HepG2 (cell line): ENCODE data around the gene SLC25A45. TPM values are rescaled to one million over a fixed set of nuclear protein-coding genes. Genes with fewer than 3 reads are reported as not detected.
A peak's percentile ranks its signal among the peaks of the same experiment; 100 is the strongest.

ENCODE experiments used
- BCL6 ChIP-seq: IDR thresholded peaks from 2 replicates; pipeline ENCODE4 v1.6.1; 2016; ENCODE audit warnings: missing genetic modification reagents, missing compliant biosample characterization
- FOXO4 ChIP-seq: sonication (generic); formaldehyde crosslinking; conservative IDR thresholded peaks from 2 replicates; pipeline ENCODE4 v1.8.1; 2023; ENCODE audit warnings: missing genetic modification reagents
- MED8 ChIP-seq: sonication (generic); formaldehyde crosslinking; IDR thresholded peaks from 2 replicates; pipeline ENCODE4 v1.8.1; 2023; ENCODE audit warnings: mild to moderate bottlenecking, missing genetic modification reagents; ENCODE audit not compliant: insufficient replicate concordance
- PAF1 ChIP-seq: IDR thresholded peaks from 2 replicates; pipeline ENCODE4 v1.6.1; 2016; ENCODE audit warnings: missing genetic modification reagents, missing compliant biosample characterization
- POLR2A ChIP-seq, 2 experiments: IDR thresholded peaks; 2 replicates each; pipeline ENCODE4 v1.6.1; 2011; ENCODE audit warnings: low read depth in 2 of 2, low read length in 2 of 2, mild to moderate bottlenecking in 1 of 2, moderate library complexity in 1 of 2; ENCODE audit not compliant: insufficient read depth in 1 of 2
- PRPF4 ChIP-seq: fragments of 200-400 bp; formaldehyde crosslinking; IDR thresholded peaks from 2 replicates; pipeline ENCODE4 v1.6.1; 2016; ENCODE audit warnings: low read length, low read depth; ENCODE audit not compliant: poor library complexity, severe bottlenecking
- REST ChIP-seq, 2 experiments: IDR thresholded peaks; 2 replicates each; pipeline ENCODE4 v1.6.1; 2011 to 2012; ENCODE audit warnings: low read length in 2 of 2, borderline replicate concordance in 1 of 2, low read depth in 1 of 2, mild to moderate bottlenecking in 1 of 2, moderate library complexity in 1 of 2
- U2AF1 ChIP-seq: fragments of 200-400 bp; formaldehyde crosslinking; optimal IDR thresholded peaks from 2 replicates; pipeline ENCODE3; 2017; ENCODE audit warnings: mild to moderate bottlenecking, low read depth, low read length
- ZNF160 ChIP-seq: sonication (generic); formaldehyde crosslinking; IDR thresholded peaks from 2 replicates; pipeline ENCODE4 v1.8.0; 2022; ENCODE audit warnings: mild to moderate bottlenecking, inconsistent platforms, missing genetic modification reagents
- ZNF225 ChIP-seq: sonication (generic); formaldehyde crosslinking; IDR thresholded peaks from 2 replicates; pipeline ENCODE4 v1.4.0; 2020; ENCODE audit warnings: mild to moderate bottlenecking, missing genetic modification reagents
- ZNF34 ChIP-seq: sonication (generic); formaldehyde crosslinking; IDR thresholded peaks from 2 replicates; pipeline ENCODE4 v1.4.0; 2020; ENCODE audit warnings: mild to moderate bottlenecking, missing genetic modification reagents, borderline replicate concordance
- ZNF546 ChIP-seq: sonication (generic); formaldehyde crosslinking; conservative IDR thresholded peaks from 2 replicates; pipeline ENCODE4 v1.8.1; 2023; ENCODE audit warnings: mild to moderate bottlenecking, missing genetic modification reagents
- ZNF605 ChIP-seq: sonication (generic); formaldehyde crosslinking; IDR thresholded peaks from 2 replicates; pipeline ENCODE4 v1.8.0; 2022; ENCODE audit warnings: mild to moderate bottlenecking, missing genetic modification reagents
- ZNF687 ChIP-seq: sonication (generic); formaldehyde crosslinking; IDR thresholded peaks from 2 replicates; pipeline ENCODE4 v1.5.1; 2020; ENCODE audit warnings: mild to moderate bottlenecking, missing genetic modification reagents, moderate library complexity
- polyA plus RNA-seq, 8 experiments: library from polyadenylated mRNA; depleted of rRNA in 3 of 8; stranded (reverse) in 7 of 8; unstranded in 1 of 8; fragments of >200 nt; fragmentation: Illumina TruSeq in 4 of 8; extraction: Trizol in 4 of 8; gene quantifications; 2 replicates each; pipeline versions ENCODE4 v1.2.1 to v1.2.3, GENCODE V29; 2011 to 2016; ENCODE audit warnings: low read depth in 4 of 8, missing spikeins in 1 of 8, mixed read lengths in 1 of 8; ENCODE audit not compliant: insufficient read depth in 1 of 8
- total RNA-seq, 5 experiments: library from RNA; depleted of rRNA; stranded (reverse); fragments of >200 nt; fragmentation: Illumina TruSeq; extraction: Trizol; gene quantifications; 2 replicates each; pipeline ENCODE4 v1.2.3, GENCODE V29; 2016; ENCODE audit warnings: low read depth in 1 of 5
- TF ChIP-seq, protein P1 (sequence below): sonication (generic); formaldehyde crosslinking; IDR thresholded peaks from 2 replicates; pipeline ENCODE4 v1.9.0; 2022; ENCODE audit warnings: missing genetic modification reagents, mild to moderate bottlenecking, borderline replicate concordance
- TF ChIP-seq, protein P2 (sequence below): sonication (generic); formaldehyde crosslinking; IDR thresholded peaks from 2 replicates; pipeline ENCODE4 v1.8.0; 2022; ENCODE audit warnings: mild to moderate bottlenecking, missing genetic modification reagents; ENCODE audit not compliant: insufficient replicate concordance

SLC25A45 gene
- total and polyA plus RNA-seq, 2 of the 13 experiments (the other 11 are each of a cell fraction or from before 2014, with no cell fraction given): 1.2 to 3.4 TPM

GRCh38 chr11:65423516-65424204 is 41.2 kb upstream of the SLC25A45 start (continued):
- TF ChIP-seq, protein P1, sequence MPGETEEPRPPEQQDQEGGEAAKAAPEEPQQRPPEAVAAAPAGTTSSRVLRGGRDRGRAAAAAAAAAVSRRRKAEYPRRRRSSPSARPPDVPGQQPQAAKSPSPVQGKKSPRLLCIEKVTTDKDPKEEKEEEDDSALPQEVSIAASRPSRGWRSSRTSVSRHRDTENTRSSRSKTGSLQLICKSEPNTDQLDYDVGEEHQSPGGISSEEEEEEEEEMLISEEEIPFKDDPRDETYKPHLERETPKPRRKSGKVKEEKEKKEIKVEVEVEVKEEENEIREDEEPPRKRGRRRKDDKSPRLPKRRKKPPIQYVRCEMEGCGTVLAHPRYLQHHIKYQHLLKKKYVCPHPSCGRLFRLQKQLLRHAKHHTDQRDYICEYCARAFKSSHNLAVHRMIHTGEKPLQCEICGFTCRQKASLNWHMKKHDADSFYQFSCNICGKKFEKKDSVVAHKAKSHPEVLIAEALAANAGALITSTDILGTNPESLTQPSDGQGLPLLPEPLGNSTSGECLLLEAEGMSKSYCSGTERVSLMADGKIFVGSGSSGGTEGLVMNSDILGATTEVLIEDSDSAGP (CRISPR knock-in tag): no peak
- TF ChIP-seq, protein P2, sequence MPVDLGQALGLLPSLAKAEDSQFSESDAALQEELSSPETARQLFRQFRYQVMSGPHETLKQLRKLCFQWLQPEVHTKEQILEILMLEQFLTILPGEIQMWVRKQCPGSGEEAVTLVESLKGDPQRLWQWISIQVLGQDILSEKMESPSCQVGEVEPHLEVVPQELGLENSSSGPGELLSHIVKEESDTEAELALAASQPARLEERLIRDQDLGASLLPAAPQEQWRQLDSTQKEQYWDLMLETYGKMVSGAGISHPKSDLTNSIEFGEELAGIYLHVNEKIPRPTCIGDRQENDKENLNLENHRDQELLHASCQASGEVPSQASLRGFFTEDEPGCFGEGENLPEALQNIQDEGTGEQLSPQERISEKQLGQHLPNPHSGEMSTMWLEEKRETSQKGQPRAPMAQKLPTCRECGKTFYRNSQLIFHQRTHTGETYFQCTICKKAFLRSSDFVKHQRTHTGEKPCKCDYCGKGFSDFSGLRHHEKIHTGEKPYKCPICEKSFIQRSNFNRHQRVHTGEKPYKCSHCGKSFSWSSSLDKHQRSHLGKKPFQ (CRISPR knock-in tag): peak; percentile 36
- TF ChIP-seq BCL6 (CRISPR knock-in tag) (no peak), MED8 (CRISPR knock-in tag) (no peak), U2AF1 (peak; percentile 15), FOXO4 (CRISPR knock-in tag) (0 out of 2 replicates have a peak, but pooled peaks have one; percentile 75), PAF1 (CRISPR knock-in tag) (peak; percentile 91), ZNF160 (CRISPR knock-in tag) (no peak), ZNF605 (CRISPR knock-in tag) (no peak), ZNF687 (CRISPR knock-in tag) (no peak; the same call in 1 of the 2 replicates), ZNF546 (CRISPR knock-in tag) (no peak), ZNF225 (CRISPR knock-in tag) (no peak; the same call in 1 of the 2 replicates), ZNF34 (CRISPR knock-in tag) (no peak), PRPF4 (no peak), POLR2A (IDR thresholded peaks at IDR 0.05; ENCODE audit: insufficient read depth in 1 of 2, low read depth in 2 of 2, low read length in 2 of 2) (peak in 1 of 2 experiments; percentile 13; a peak in 1 of 4 replicates), REST (IDR thresholded peaks at IDR 0.05; ENCODE audit: borderline replicate concordance in 1 of 2, low read depth in 1 of 2, low read length in 2 of 2) (no peak)
